ENCODE results near the gene PPID. TPM values are rescaled to one million over a fixed set of nuclear protein-coding genes. Genes with fewer than 3 reads are reported as not detected.

Gene PPID
- total and polyA plus RNA-seq, 9 of the 15 experiments (the other 6 are each of a cell fraction or from before 2014, with no cell fraction given) = 46.5 to 160 (median 98.6) TPM

DNA sequence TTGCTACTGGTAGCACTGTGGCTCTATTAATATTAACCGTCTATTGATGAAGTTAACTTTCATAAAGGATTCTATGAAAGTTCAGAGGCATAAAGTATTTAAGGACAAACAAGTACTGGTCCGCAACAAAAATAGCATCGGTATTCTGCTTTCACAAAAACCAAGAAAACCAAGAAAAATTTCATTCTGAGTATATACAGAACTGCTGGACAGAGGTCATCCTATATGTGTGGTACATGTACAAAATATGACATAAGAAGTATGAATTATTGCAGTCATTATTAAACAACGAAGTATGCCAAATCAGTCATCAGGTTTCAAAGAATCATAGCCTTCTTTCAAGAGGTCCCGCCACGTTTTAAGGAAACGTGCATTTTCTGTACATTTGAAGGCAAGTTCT is 53.9 kb downstream of the PPID start (continued):
- TF ChIP-seq TEAD1 (CRISPR knock-in tag; IDR thresholded peaks at IDR 0.05) = no peak
- no peak for TF ChIP-seq NR2C1 (IDR thresholded peaks at IDR 0.05)
- no peak for TF ChIP-seq NR2C1 (tag; IDR thresholded peaks at IDR 0.05)
- TF ChIP-seq ZNF174 (CRISPR knock-in tag; IDR thresholded peaks at IDR 0.05) = no peak

DNA sequence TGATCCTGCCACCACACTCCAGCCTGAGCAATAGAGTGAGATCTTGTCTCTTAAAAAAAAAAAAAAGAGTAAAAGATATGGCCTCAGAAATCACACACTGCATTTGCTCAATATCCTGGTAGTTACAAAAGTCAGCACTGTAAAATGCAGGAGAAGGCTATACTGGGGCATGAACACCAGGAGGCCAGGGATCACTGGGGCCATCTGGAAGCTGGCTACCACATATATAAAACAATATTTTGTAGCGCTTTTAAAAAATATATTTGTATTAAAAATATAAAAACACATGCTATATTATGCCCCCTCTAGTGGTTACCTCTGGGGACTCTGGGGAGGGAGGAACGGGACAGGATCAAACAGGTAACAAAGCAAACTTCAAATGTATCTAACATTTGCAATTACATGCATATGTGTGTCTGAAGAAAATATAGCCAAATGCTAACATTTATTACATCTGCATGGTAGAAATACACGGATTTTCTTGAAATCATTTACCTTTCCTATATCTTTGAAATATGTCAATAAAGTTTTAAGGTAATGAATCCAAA is 55.5 kb downstream of the PPID start:
- peak; percentile 79 for FAIRE-seq
- Histone ChIP-seq H3K79me2 (ENCODE audit: control insufficient read depth, insufficient read depth, low read length) (peaks cover 25% of the 10 kb centered on the region), H4K20me1 (replicated peaks; ENCODE audit: control insufficient read depth, insufficient read depth, low read length) (no peaks in the 10 kb centered on the region), H3K9me1 (ENCODE audit: control insufficient read depth, insufficient read depth, low read length) (no peaks in the 10 kb centered on the region), H3K9me3 (replicated peaks; ENCODE audit: control insufficient read depth, insufficient read depth, low read depth, low read length) (no peaks in the 10 kb centered on the region; the same call in 1 of the 2 replicates), H3K27me3 (ENCODE audit: control insufficient read depth in 2 of 2, insufficient read depth in 2 of 2, low read length in 2 of 2) (no peaks in the 10 kb centered on the region), H3K4me3 (no peak overlapping the region), H3K4me1 (replicated peaks in 1 of 2; ENCODE audit: control insufficient read depth in 2 of 2, insufficient read depth in 2 of 2, low read length in 2 of 2) (peaks cover 8 to 15% of the 10 kb centered on the region in 2 experiments; a peak in 4 of 5 replicates), H3K27ac (ENCODE audit: extremely low read depth, low read depth, low read length) (no peak overlapping the region), H3K36me3 (ENCODE audit: control insufficient read depth, insufficient read depth, low read length) (peaks cover 12% of the 10 kb centered on the region; the same call in 2 of the 3 replicates), H3K9ac (ENCODE audit: insufficient read depth in 1 of 2, low read depth in 2 of 2, low read length in 2 of 2) (no peak overlapping the region), H3K4me2 (ENCODE audit: insufficient read depth, low read length) (no peak overlapping the region), H2AFZ (ENCODE audit: low read depth, low read length) (no peak overlapping the region)
- intact Hi-C loops (cut with micrococcal nuclease) = no loop called here
- in situ Hi-C loops (cut with MboI) = no loop called here
- ChIA-PET CTCF (ENCODE audit: low intra/inter-chr PET ratio) (interaction anchor here (0.8 kb wide), 1 partner anchor 183 kb away, joined by 3 read pairs; no protein-coding TSS in a partner anchor), POLR2A (interaction anchor here (0.6 to 1.0 kb wide), 2 partner anchors 8 to 10 kb away, joined by 3 read pairs; no protein-coding TSS in a partner anchor)
- 44% methylated on average over 3 of the region's 3 CpGs for WGBS (ENCODE audit: insufficient coverage, low coverage, missing lambda C conversion rate)
- BruUV-seq (replicated peaks) = no TSS peak
- DNase-seq (ENCODE audit: extremely low read depth in 1 of 4, low spot score in 3 of 4) = peak; percentile 45 to 52 (median 50)
- peak; percentile 15 for ATAC-seq
- TF ChIP-seq, protein P1, sequence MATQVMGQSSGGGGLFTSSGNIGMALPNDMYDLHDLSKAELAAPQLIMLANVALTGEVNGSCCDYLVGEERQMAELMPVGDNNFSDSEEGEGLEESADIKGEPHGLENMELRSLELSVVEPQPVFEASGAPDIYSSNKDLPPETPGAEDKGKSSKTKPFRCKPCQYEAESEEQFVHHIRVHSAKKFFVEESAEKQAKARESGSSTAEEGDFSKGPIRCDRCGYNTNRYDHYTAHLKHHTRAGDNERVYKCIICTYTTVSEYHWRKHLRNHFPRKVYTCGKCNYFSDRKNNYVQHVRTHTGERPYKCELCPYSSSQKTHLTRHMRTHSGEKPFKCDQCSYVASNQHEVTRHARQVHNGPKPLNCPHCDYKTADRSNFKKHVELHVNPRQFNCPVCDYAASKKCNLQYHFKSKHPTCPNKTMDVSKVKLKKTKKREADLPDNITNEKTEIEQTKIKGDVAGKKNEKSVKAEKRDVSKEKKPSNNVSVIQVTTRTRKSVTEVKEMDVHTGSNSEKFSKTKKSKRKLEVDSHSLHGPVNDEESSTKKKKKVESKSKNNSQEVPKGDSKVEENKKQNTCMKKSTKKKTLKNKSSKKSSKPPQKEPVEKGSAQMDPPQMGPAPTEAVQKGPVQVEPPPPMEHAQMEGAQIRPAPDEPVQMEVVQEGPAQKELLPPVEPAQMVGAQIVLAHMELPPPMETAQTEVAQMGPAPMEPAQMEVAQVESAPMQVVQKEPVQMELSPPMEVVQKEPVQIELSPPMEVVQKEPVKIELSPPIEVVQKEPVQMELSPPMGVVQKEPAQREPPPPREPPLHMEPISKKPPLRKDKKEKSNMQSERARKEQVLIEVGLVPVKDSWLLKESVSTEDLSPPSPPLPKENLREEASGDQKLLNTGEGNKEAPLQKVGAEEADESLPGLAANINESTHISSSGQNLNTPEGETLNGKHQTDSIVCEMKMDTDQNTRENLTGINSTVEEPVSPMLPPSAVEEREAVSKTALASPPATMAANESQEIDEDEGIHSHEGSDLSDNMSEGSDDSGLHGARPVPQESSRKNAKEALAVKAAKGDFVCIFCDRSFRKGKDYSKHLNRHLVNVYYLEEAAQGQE (IDR thresholded peaks at IDR 0.05; ENCODE audit: borderline replicate concordance) = peak; percentile 24; the same call in 1 of the 2 replicates
- TF ChIP-seq, protein P1 (CRISPR knock-in tag; IDR thresholded peaks at IDR 0.05; ENCODE audit: low read depth) = no peak
- TF ChIP-seq CREM (IDR thresholded peaks at IDR 0.05; ENCODE audit: low read depth) = no peak
- peak; percentile 34; the same call in 1 of the 2 replicates for TF ChIP-seq SMC3 (conservative IDR thresholded peaks at IDR 0.05; ENCODE audit: insufficient read depth, low read depth, low read length)
- TF ChIP-seq, protein P2, sequence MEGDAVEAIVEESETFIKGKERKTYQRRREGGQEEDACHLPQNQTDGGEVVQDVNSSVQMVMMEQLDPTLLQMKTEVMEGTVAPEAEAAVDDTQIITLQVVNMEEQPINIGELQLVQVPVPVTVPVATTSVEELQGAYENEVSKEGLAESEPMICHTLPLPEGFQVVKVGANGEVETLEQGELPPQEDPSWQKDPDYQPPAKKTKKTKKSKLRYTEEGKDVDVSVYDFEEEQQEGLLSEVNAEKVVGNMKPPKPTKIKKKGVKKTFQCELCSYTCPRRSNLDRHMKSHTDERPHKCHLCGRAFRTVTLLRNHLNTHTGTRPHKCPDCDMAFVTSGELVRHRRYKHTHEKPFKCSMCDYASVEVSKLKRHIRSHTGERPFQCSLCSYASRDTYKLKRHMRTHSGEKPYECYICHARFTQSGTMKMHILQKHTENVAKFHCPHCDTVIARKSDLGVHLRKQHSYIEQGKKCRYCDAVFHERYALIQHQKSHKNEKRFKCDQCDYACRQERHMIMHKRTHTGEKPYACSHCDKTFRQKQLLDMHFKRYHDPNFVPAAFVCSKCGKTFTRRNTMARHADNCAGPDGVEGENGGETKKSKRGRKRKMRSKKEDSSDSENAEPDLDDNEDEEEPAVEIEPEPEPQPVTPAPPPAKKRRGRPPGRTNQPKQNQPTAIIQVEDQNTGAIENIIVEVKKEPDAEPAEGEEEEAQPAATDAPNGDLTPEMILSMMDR (IDR thresholded peaks at IDR 0.05 in 2 of 3, conservative IDR thresholded peaks at IDR 0.05 in 1 of 3; ENCODE audit: insufficient read depth in 2 of 3, low read depth in 1 of 3, low read length in 3 of 3) = peak; percentile 67 to 71 (median 67)
- TF ChIP-seq HCFC1 (IDR thresholded peaks at IDR 0.05; ENCODE audit: low read depth, low read length) = 0 out of 2 replicates have a peak, but pooled peaks have one; percentile 26
- TF ChIP-seq ZNF384 (IDR thresholded peaks at IDR 0.05; ENCODE audit: low read depth, low read length) = peak; percentile 80
- TF ChIP-seq SMARCB1 (IDR thresholded peaks at IDR 0.05; ENCODE audit: insufficient read length, low read depth) = no peak
